Activated T-helper 17 cell treated with anti-CD3 and anti-CD28 coated beads, Interleukin-2, amount 50 U/mL, for 72 hours (primary cell): ENCODE results near the gene CYB5R2. TPM values are rescaled to one million over a fixed set of nuclear protein-coding genes. Genes with fewer than 3 reads are reported as not detected.
A peak's percentile ranks its signal among the peaks of the same experiment; 100 is the strongest.

Experiments used
- ATAC-seq: fragments of 150-1000 bp; cut with Tn5 transposase; replicated peaks from 2 replicates; pipeline ENCODE4 v1.10.0; 2021; ENCODE audit warnings: mild to moderate bottlenecking, moderate library complexity
- H3K27ac Mint-ChIP-seq: one replicate; pipeline ENCODE4 v1.8.0; 2022; ENCODE audit warnings: mixed read lengths
- H3K27me3 Mint-ChIP-seq: one replicate; pipeline ENCODE4 v1.8.0; 2022; ENCODE audit warnings: mixed read lengths
- H3K36me3 Mint-ChIP-seq: one replicate; pipeline ENCODE4 v1.8.0; 2022; ENCODE audit warnings: low read depth, mild to moderate bottlenecking, mixed read lengths
- H3K4me1 Mint-ChIP-seq: one replicate; pipeline ENCODE4 v1.8.0; 2022; ENCODE audit warnings: mixed read lengths
- H3K4me3 Mint-ChIP-seq: one replicate; pipeline ENCODE4 v1.8.0; 2022; ENCODE audit warnings: mild to moderate bottlenecking, mixed read lengths
- H3K9me3 Mint-ChIP-seq: one replicate; pipeline ENCODE4 v1.8.0; 2022; ENCODE audit warnings: mixed read lengths
- total RNA-seq, 2 donors: library from RNA; stranded (reverse); gene quantifications; one replicate each; pipeline ENCODE4 v1.2.3, GENCODE V29; 2022

Gene CYB5R2
- total RNA-seq, 2 donors from 2014 or later = 1.5 to 3.1 TPM

GRCh38 chr11:7637447-7638157 is 35.7 kb downstream of the CYB5R2 start:
- no peak overlapping the region for H3K4me3 Mint-ChIP-seq
- no peaks in the 10 kb centered on the region for H3K9me3 Mint-ChIP-seq
- H3K36me3 Mint-ChIP-seq = peaks cover 66% of the 10 kb centered on the region
- H3K27ac Mint-ChIP-seq = peak overlapping the region; percentile 15
- H3K27me3 Mint-ChIP-seq = no peaks in the 10 kb centered on the region
- ATAC-seq = no peak
- H3K4me1 Mint-ChIP-seq = no peaks in the 10 kb centered on the region

DNA sequence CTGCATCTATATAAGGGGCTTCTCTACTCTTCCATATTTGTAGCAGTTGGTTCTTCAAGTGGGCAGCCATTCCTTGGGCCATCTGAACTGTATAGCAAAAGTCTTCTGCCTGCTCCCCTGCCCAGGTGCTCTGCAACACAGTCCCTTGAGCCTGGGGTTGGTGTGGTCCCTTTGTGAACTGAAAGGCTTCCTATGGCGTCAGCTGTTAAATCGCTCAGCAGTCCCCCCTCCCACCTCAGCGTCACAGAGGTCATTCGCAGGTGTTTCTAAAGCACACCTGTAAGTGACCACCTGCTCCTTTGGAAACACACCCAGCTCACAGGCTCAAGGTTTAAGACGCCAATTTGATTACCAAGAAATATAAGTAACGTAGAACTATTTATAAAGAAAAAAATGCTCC is 37.0 kb downstream of the CYB5R2 start:
- no peak overlapping the region for H3K27ac Mint-ChIP-seq
- H3K36me3 Mint-ChIP-seq = peaks cover 63% of the 10 kb centered on the region
- H3K9me3 Mint-ChIP-seq = no peaks in the 10 kb centered on the region
- H3K4me1 Mint-ChIP-seq = no peaks in the 10 kb centered on the region
- H3K4me3 Mint-ChIP-seq = no peak overlapping the region
- H3K27me3 Mint-ChIP-seq = no peaks in the 10 kb centered on the region
- ATAC-seq = no peak

GRCh38 chr11:7635708-7636107 is 37.6 kb downstream of the CYB5R2 start:
- Mint-ChIP-seq H3K27me3 (no peaks in the 10 kb centered on the region), H3K9me3 (no peaks in the 10 kb centered on the region), H3K4me1 (no peaks in the 10 kb centered on the region), H3K27ac (no peak overlapping the region), H3K36me3 (peaks cover 63% of the 10 kb centered on the region), H3K4me3 (no peak overlapping the region)
- ATAC-seq = no peak

- Mint-ChIP-seq H3K36me3 (peaks cover 63% of the 10 kb centered on the region), H3K4me1 (no peaks in the 10 kb centered on the region)
Observed at GRCh38 chr11:7635137-7635536, 38.2 kb downstream of the CYB5R2 start.

GRCh38 chr11:7632211-7632610 is 41.1 kb downstream of the CYB5R2 start:
- no peaks in the 10 kb centered on the region for H3K4me1 Mint-ChIP-seq
- peaks cover 73% of the 10 kb centered on the region for H3K36me3 Mint-ChIP-seq
- H3K27ac Mint-ChIP-seq = no peak overlapping the region
- no peak for ATAC-seq
- no peak overlapping the region for H3K4me3 Mint-ChIP-seq
- no peaks in the 10 kb centered on the region for H3K9me3 Mint-ChIP-seq
- H3K27me3 Mint-ChIP-seq = no peaks in the 10 kb centered on the region

More at GRCh38 chr11:7635137-7635536, 38.2 kb downstream of the CYB5R2 start:
- H3K27ac Mint-ChIP-seq = no peak overlapping the region
- H3K9me3 Mint-ChIP-seq = no peaks in the 10 kb centered on the region
- no peak for ATAC-seq
- no peaks in the 10 kb centered on the region for H3K27me3 Mint-ChIP-seq
- H3K4me3 Mint-ChIP-seq = no peak overlapping the region

DNA sequence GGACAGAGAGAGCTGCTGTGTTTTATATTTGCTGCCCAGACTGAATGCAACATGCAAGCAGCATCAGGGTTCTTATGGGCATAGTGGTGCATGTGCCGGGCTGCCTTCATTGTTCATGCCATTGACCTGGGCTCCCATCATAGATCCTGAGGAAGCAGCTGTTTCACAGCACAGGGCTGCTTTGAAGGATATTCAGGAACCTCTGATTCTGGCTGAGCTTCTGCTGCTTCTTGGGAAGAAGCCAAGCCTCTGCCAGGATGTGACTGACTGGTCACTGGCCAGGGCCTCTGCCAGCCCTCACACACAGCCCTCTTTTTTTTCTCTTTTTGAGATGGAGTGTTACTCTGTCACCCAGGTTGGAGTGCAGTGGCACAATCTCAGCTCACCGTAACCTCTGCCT is 43.3 kb downstream of the CYB5R2 start:
- Mint-ChIP-seq H3K9me3 (no peaks in the 10 kb centered on the region), H3K4me3 (no peak overlapping the region), H3K36me3 (peaks cover 56% of the 10 kb centered on the region), H3K4me1 (no peaks in the 10 kb centered on the region), H3K27me3 (no peaks in the 10 kb centered on the region), H3K27ac (no peak overlapping the region)
- ATAC-seq = no peak

- Mint-ChIP-seq H3K4me3 (no peak overlapping the region), H3K27me3 (no peaks in the 10 kb centered on the region), H3K4me1 (no peaks in the 10 kb centered on the region), H3K36me3 (peaks cover 42% of the 10 kb centered on the region), H3K27ac (no peak overlapping the region), H3K9me3 (no peaks in the 10 kb centered on the region)
- ATAC-seq = no peak
Observed at GRCh38 chr11:7628660-7629059, 44.6 kb downstream of the CYB5R2 start.

DNA sequence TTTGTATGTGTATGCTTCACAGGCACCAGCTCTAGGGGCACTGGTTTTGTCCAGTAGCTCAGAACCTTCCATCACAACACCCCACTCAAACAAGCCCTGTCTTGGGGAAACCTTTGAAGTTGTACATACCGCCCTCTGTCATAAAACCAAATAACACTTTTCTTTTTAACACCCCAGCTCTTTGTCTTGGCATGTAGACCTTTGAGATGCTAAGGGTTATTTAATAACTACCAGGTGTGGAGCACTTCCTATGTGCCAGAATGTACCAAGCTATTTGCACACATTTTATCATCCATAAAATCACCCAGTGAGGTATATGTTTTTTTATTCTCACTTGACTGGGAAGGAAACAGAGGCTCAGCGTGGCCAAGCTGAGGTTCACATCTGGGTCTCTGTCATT is 50.6 kb downstream of the CYB5R2 start:
- no peaks in the 10 kb centered on the region for H3K4me1 Mint-ChIP-seq
- no peaks in the 10 kb centered on the region for H3K27me3 Mint-ChIP-seq
- no peak for ATAC-seq
- H3K4me3 Mint-ChIP-seq = no peak overlapping the region
- H3K27ac Mint-ChIP-seq = no peak overlapping the region
- peaks cover 7% of the 10 kb centered on the region for H3K36me3 Mint-ChIP-seq
- H3K9me3 Mint-ChIP-seq = no peaks in the 10 kb centered on the region

GRCh38 chr11:7621554-7621953 is 51.7 kb downstream of the CYB5R2 start:
- Mint-ChIP-seq H3K4me3 (no peak overlapping the region), H3K4me1 (no peaks in the 10 kb centered on the region), H3K9me3 (no peaks in the 10 kb centered on the region), H3K27ac (no peak overlapping the region), H3K27me3 (no peaks in the 10 kb centered on the region), H3K36me3 (peaks cover 12% of the 10 kb centered on the region)
- no peak for ATAC-seq

DNA sequence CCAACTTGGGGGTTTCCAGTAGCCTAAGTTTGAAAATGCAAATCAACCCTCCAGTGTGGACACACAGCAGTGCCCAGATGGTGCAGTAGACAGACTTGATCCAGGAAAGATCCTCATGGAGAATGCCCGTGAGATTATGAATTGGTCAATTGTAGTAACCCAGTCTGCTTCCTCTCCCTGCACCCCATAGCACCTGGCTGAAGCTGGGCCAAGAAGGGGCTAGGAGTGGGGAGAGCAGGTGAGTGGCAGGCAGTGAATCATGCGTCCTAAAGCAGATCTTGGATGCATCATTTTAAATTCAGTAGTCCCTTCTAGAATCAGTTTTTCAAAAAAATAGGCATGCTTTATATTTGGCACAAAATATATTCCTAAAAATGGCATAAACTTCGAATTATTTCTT is 52.2 kb downstream of the CYB5R2 start:
- Mint-ChIP-seq H3K27me3 (no peaks in the 10 kb centered on the region), H3K9me3 (no peaks in the 10 kb centered on the region), H3K27ac (no peak overlapping the region), H3K36me3 (peaks cover 16% of the 10 kb centered on the region), H3K4me1 (no peaks in the 10 kb centered on the region), H3K4me3 (no peak overlapping the region)
- no peak for ATAC-seq

GRCh38 chr11:7619322-7619721 is 54.0 kb downstream of the CYB5R2 start:
- Mint-ChIP-seq H3K4me1 (no peaks in the 10 kb centered on the region), H3K36me3 (peaks cover 17% of the 10 kb centered on the region), H3K4me3 (no peak overlapping the region), H3K27ac (no peak overlapping the region), H3K9me3 (no peaks in the 10 kb centered on the region), H3K27me3 (no peaks in the 10 kb centered on the region)
- no peak for ATAC-seq

DNA sequence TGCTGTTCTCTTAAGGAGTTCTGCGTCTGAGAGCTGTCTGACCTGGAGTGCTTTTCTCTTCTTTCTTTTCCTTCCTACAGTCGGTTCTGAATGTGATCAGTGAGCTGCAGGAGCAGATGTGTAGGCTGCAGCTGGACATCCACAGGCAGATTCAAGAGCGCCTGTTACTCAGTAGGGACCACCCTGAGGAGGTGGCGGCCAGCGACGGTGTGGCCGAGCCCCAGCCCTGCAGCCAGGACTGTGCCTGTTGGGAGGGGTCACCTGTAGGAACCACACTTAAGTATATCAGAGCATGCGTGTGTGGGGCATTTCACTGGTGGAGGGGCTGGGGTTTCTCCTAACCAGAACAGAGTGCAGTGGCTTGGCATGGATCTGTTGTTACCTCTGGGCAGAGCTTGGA is 56.3 kb downstream of the CYB5R2 start:
- Mint-ChIP-seq H3K27me3 (no peaks in the 10 kb centered on the region), H3K4me1 (no peaks in the 10 kb centered on the region), H3K36me3 (peaks cover 39% of the 10 kb centered on the region), H3K4me3 (no peak overlapping the region), H3K9me3 (no peaks in the 10 kb centered on the region), H3K27ac (no peak overlapping the region)
- no peak for ATAC-seq

Other genes starting within 250 kb of the CYB5R2 start
- not detected for gene OLFML1, start 188.0 kb downstream of the CYB5R2 start, total RNA-seq
- gene PPFIBP2, start 159.5 kb downstream of the CYB5R2 start, total RNA-seq = 10 to 100 TPM in 1 of 2 donors, 1 to 10 TPM in 1; 4.2 to 11.1 TPM
- not detected for gene OVCH2, start 33.0 kb upstream of the CYB5R2 start, total RNA-seq
- not detected for gene OR5P2, start 123.4 kb upstream of the CYB5R2 start, total RNA-seq
- not detected for gene OR5P3, start 157.3 kb upstream of the CYB5R2 start, total RNA-seq